IMR-90 (cell line): ENCODE measurements around the gene KCNQ5.

Source experiments
- MAFK ChIP-seq: IDR thresholded peaks from 2 replicates; pipeline ENCODE4 v1.6.1; 2012; ENCODE audit warnings: low read depth, low read length, improper control_type of control experiment
- NFE2L2 ChIP-seq: fragments of 150-350 bp; IDR thresholded peaks from 2 replicates; pipeline ENCODE4 v1.6.1; 2016; ENCODE audit warnings: low read depth, mild to moderate bottlenecking, low read length
- RCOR1 ChIP-seq: IDR thresholded peaks from 2 replicates; pipeline ENCODE4 v1.6.1; 2012; ENCODE audit warnings: mild to moderate bottlenecking, low read length, improper control_type of control experiment; ENCODE audit not compliant: insufficient replicate concordance
- TF ChIP-seq, protein P1 (sequence below): conservative IDR thresholded peaks from 2 replicates; pipeline ENCODE4 v1.5.1; 2012; ENCODE audit warnings: mild to moderate bottlenecking, low read depth, low read length, improper control_type of control experiment
- TF ChIP-seq, protein P2 (sequence below): fragments of 150-350 bp; IDR thresholded peaks from 2 replicates; pipeline ENCODE4 v1.6.1; 2016; ENCODE audit warnings: low read depth, mild to moderate bottlenecking, low read length, moderate library complexity, borderline replicate concordance

DNA sequence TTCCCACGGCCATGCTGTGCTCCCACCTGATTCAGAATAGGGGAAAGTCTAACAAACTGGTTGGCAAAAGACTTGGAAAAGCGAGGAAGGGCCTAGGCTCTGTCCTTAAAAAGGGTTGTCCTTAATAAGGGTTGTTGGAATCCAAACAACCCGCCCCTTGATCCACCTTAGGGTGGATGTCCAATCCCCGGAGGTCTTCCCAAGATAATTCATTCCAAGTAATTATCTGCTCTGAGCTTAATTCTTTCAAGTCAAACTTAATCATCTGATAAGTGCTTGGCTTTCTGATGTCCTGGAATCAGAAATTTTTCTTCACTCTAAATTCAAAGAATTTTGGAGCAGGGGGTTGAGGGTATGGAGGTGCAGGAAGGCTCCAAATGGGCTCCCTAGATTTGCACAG is 603.5 kb downstream of the KCNQ5 start, which contains the start of gene KHDC1L:
- TF ChIP-seq MAFK (no peak), RCOR1 (no peak), NFE2L2 (no peak)
- TF ChIP-seq, protein P1, sequence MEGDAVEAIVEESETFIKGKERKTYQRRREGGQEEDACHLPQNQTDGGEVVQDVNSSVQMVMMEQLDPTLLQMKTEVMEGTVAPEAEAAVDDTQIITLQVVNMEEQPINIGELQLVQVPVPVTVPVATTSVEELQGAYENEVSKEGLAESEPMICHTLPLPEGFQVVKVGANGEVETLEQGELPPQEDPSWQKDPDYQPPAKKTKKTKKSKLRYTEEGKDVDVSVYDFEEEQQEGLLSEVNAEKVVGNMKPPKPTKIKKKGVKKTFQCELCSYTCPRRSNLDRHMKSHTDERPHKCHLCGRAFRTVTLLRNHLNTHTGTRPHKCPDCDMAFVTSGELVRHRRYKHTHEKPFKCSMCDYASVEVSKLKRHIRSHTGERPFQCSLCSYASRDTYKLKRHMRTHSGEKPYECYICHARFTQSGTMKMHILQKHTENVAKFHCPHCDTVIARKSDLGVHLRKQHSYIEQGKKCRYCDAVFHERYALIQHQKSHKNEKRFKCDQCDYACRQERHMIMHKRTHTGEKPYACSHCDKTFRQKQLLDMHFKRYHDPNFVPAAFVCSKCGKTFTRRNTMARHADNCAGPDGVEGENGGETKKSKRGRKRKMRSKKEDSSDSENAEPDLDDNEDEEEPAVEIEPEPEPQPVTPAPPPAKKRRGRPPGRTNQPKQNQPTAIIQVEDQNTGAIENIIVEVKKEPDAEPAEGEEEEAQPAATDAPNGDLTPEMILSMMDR, result no peak
- TF ChIP-seq, protein P2, sequence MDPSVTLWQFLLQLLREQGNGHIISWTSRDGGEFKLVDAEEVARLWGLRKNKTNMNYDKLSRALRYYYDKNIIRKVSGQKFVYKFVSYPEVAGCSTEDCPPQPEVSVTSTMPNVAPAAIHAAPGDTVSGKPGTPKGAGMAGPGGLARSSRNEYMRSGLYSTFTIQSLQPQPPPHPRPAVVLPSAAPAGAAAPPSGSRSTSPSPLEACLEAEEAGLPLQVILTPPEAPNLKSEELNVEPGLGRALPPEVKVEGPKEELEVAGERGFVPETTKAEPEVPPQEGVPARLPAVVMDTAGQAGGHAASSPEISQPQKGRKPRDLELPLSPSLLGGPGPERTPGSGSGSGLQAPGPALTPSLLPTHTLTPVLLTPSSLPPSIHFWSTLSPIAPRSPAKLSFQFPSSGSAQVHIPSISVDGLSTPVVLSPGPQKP, result no peak
